NT2/D1 (cell line): Measurements from ENCODE around the gene CACNG8.
A peak's percentile ranks its signal among the peaks of the same experiment; 100 is the strongest.

ENCODE experiments used
- DNase-seq: peaks from one replicate; pipeline ENCODE4 v3.0.0-alpha.2; 2011; ENCODE audit warnings: low read depth, low spot score
- H3K27me3 ChIP-seq: 2 replicates; pipeline ENCODE4 v1.6.0; 2011; ENCODE audit warnings: mild to moderate bottlenecking; ENCODE audit not compliant: insufficient read length, insufficient read depth
- H3K36me3 ChIP-seq: 2 replicates; pipeline ENCODE4 v1.6.1; 2011; ENCODE audit warnings: mild to moderate bottlenecking, low read length, mixed read lengths; ENCODE audit not compliant: insufficient read depth, insufficient read length
- H3K4me1 ChIP-seq: 2 replicates; pipeline ENCODE4 v1.5.1; 2011; ENCODE audit not compliant: insufficient read depth, insufficient read length
- H3K4me3 ChIP-seq: 2 replicates; pipeline ENCODE4 v1.5.1; 2011; ENCODE audit warnings: low read depth; ENCODE audit not compliant: insufficient read length
- H3K9ac ChIP-seq: 2 replicates; pipeline ENCODE4 v1.6.0; 2011; ENCODE audit warnings: low read depth; ENCODE audit not compliant: insufficient read length
- H3K9me3 ChIP-seq: 2 replicates; pipeline ENCODE4 v1.5.1; 2011; ENCODE audit warnings: mild to moderate bottlenecking, low read length; ENCODE audit not compliant: insufficient read depth
- SUZ12 ChIP-seq: IDR thresholded peaks from 2 replicates; pipeline ENCODE4 v1.6.1; 2011; ENCODE audit not compliant: insufficient read length, insufficient read depth; ENCODE audit errors: extremely low read depth
- YY1 ChIP-seq: IDR thresholded peaks from 2 replicates; pipeline ENCODE4 v1.6.1; 2011; ENCODE audit not compliant: insufficient read length, insufficient read depth
- ZNF274 ChIP-seq: IDR thresholded peaks from 2 replicates; pipeline ENCODE4 v1.6.1; 2011; ENCODE audit warnings: mild to moderate bottlenecking, low read depth, low read length

The CACNG8 gene

DNA sequence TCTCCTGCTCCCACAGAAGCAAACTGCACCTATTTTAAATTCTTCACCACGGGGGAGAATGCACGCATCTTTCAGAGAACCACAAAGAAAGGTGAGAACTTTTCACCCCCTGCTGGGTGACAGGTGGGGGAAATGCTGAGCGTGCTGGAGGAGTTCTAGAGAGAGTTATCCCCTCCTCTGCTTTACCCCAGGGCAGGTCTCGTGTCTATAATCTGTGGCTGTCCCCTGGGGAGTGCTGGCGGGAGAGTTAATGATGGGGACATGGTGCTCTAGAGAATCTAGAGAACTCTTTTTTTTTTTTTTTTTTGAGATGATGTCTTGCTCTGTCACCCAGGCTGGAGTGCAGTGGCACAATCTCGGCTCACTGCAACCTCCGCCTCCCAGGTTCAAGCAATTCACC, 35.5 kb downstream of the CACNG8 start:
- H3K4me3 ChIP-seq: no peak overlapping the region
- peaks cover 4% of the 10 kb centered on the region for H3K4me1 ChIP-seq
- H3K9me3 ChIP-seq: no peaks in the 10 kb centered on the region
- H3K27me3 ChIP-seq: peaks cover 50% of the 10 kb centered on the region
- no peaks in the 10 kb centered on the region for H3K36me3 ChIP-seq
- DNase-seq: no peak
- H3K9ac ChIP-seq: no peak overlapping the region
- TF ChIP-seq SUZ12: no peak
- no peak for TF ChIP-seq YY1
- TF ChIP-seq ZNF274: no peak

DNA sequence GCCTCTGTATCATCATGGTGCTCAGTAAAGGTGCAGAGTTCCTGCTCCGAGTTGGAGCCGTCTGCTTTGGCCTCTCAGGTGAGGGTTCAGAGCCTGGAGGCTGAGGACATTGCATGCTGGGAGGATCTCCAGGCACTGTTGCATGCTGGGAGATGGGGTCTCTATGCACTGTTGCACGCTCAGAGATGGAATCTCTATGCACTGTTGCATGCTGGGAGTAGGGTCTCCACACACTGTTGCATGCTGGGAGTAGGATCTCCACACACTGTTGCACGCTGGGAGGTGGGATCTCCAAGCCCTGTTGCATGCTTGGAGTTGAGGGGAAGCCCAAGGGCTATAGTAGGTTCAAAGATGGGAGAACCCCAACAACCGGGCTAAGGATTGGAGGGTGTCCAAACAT, 37.0 kb downstream of the CACNG8 start:
- Histone ChIP-seq H3K27me3 (peaks cover 36% of the 10 kb centered on the region), H3K9me3 (no peaks in the 10 kb centered on the region), H3K4me3 (no peak overlapping the region), H3K9ac (no peak overlapping the region), H3K4me1 (no peaks in the 10 kb centered on the region), H3K36me3 (no peaks in the 10 kb centered on the region)
- TF ChIP-seq SUZ12: no peak
- no peak for TF ChIP-seq ZNF274
- TF ChIP-seq YY1: no peak
- DNase-seq: no peak

DNA sequence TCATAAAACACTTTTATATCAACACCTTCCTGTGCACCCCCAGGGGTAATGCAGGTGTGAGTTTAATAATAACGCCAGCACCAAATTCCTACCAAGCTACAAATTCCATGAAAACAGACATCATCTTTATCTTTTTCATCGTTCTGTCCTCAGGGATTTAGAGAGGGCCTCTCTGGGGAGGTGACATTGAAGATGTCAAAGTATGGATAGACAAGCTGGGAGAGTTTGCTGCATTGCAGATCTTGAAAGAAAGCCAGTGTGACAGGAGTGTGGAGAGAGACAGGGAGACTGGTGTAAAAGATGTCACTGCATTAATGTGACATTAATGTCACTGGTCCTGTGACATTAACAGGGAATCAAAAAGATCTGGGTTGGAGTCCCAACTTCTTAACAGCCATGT, 38.8 kb downstream of the CACNG8 start:
- Histone ChIP-seq H3K4me3 (no peak overlapping the region), H3K4me1 (no peaks in the 10 kb centered on the region), H3K9ac (no peak overlapping the region), H3K27me3 (peaks cover 22% of the 10 kb centered on the region), H3K9me3 (no peaks in the 10 kb centered on the region), H3K36me3 (no peaks in the 10 kb centered on the region)
- DNase-seq: no peak
- TF ChIP-seq SUZ12: no peak
- no peak for TF ChIP-seq YY1
- no peak for TF ChIP-seq ZNF274

DNA sequence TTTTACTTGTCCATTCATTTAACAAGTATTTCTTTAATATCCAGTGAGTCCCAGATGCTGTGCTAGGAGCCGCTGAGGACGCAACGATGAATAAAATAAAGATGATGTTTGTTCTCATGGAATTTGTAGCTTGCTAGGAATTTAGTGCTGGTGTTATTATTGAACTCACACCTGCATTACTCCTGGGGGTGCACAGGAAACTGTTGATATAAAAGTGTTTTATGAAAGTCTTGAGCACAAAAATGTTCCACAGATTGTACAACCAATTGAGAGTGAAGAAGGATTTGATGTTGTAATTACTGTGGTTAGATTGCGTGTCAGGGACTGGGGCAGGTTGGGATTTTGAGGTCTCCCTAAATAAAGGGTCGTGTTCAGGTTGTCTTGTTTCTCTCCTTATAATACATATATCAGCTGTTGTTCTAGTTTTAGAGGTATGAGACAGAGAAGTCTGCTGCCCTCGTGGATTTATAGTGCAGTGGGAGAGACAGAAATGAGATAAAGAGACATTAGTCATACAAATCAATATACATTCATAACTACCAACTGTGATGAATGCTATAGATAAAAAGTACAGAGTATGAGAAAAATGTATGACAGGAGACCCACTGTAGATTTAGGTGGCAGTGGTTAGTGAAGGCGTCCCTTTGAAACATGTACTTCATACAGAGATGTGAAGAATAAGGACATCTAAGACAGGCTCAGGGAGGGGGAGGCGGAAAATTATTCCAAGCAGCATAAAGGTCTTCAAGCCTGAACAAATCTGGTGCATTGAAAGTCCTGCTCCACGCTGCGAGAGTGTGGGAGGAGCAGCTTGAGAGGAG, 40.0 kb downstream of the CACNG8 start:
- DNase-seq: no peak
- H3K9ac ChIP-seq: no peak overlapping the region
- H3K4me3 ChIP-seq: no peak overlapping the region
- peaks cover 17% of the 10 kb centered on the region for H3K27me3 ChIP-seq
- no peaks in the 10 kb centered on the region for H3K4me1 ChIP-seq
- TF ChIP-seq SUZ12 (no peak), YY1 (no peak), ZNF274 (no peak)
- H3K36me3 ChIP-seq: no peaks in the 10 kb centered on the region
- H3K9me3 ChIP-seq: no peaks in the 10 kb centered on the region

DNA sequence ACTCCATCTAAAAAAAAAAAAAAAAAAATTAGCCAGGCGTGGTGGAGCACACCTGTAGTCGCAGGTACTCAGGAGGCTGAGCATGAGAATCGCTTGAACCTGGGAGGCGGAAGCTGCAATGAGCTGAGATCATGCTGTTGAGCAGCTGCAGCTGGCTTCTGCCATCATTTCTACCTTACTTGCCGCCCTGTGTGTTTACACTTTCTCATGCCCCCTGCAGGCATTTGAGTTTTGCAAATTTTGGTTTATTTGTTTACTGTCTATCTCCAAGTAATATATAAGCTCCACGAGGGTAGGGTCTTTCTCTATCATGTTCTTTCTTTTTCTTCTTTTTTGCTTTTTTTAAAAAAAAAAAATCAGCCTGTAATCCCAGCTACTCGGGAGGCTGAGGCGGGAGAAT, 46.7 kb downstream of the CACNG8 start:
- Histone ChIP-seq H3K9ac (no peak overlapping the region), H3K9me3 (no peaks in the 10 kb centered on the region), H3K36me3 (no peaks in the 10 kb centered on the region), H3K4me1 (peaks cover 5% of the 10 kb centered on the region), H3K27me3 (no peaks in the 10 kb centered on the region), H3K4me3 (no peak overlapping the region)
- DNase-seq: no peak
- no peak for TF ChIP-seq ZNF274
- TF ChIP-seq YY1: no peak
- TF ChIP-seq SUZ12: no peak

DNA sequence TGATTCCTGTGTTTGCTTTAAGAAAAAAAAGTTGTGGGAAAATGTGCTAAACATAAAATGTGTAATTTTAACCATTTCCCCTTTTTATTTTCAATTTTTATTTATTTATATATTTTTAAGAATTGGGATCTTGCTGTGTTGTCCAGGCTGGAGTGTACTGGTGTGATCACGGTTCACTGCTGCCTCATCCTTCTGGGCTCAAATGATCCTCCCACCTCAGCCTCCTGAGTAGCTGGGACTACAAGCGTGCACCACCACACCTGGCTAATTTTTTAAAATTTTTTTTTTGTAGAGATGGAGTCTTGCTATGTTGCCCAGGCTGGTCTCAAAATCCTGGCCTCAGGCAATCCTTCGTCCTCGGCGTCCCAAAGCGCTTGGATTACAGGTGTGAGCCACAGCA, 47.7 kb downstream of the CACNG8 start:
- no peaks in the 10 kb centered on the region for H3K36me3 ChIP-seq
- no peak for TF ChIP-seq ZNF274
- no peak for TF ChIP-seq SUZ12
- no peak for TF ChIP-seq YY1
- no peak overlapping the region for H3K4me3 ChIP-seq
- H3K9ac ChIP-seq: no peak overlapping the region
- no peaks in the 10 kb centered on the region for H3K9me3 ChIP-seq
- H3K27me3 ChIP-seq: no peaks in the 10 kb centered on the region
- peaks cover 5% of the 10 kb centered on the region for H3K4me1 ChIP-seq
- DNase-seq: no peak

DNA sequence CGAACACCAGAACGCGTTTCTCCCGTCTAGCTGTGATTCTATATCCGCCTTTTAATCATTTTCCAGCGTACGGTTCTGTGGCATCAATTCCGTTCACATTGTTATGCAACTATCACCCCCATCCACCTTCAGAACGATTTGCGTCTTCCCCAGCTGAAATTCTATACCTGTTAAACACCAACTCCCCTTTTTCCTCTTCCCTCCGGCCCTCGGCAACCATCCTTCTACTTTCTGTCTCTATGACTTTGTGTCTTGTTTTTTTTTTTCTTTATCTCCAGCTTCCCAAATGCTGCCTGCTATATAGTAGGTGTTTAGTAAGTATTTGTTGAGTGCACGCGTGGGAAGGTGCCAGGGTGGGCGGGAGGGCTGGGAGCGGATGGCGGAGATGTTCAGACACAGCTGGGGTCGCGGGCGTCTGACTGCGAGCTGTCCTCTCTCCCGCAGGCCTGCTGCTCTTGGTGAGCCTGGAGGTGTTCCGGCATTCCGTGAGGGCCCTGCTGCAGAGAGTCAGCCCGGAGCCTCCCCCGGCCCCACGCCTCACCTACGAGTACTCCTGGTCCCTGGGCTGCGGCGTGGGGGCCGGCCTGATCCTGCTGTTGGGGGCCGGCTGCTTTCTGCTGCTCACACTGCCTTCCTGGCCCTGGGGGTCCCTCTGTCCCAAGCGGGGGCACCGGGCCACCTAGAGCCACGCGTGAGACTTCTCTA, 48.9 kb downstream of the CACNG8 start:
- TF ChIP-seq YY1 (no peak), ZNF274 (no peak), SUZ12 (no peak)
- Histone ChIP-seq H3K4me3 (no peak overlapping the region), H3K4me1 (peaks cover 5% of the 10 kb centered on the region), H3K9me3 (no peaks in the 10 kb centered on the region), H3K27me3 (no peaks in the 10 kb centered on the region), H3K9ac (peak overlapping the region; percentile 50), H3K36me3 (no peaks in the 10 kb centered on the region)
- DNase-seq: no peak
